ENCODE measurements around the gene STK24. TPM values are rescaled to one million over a fixed set of nuclear protein-coding genes. Genes with fewer than 3 reads are reported as not detected.

The STK24 gene
- total and polyA plus RNA-seq, 5 experiments from 2014 or later: 22.7 to 121 (median 66.6) TPM

DNA sequence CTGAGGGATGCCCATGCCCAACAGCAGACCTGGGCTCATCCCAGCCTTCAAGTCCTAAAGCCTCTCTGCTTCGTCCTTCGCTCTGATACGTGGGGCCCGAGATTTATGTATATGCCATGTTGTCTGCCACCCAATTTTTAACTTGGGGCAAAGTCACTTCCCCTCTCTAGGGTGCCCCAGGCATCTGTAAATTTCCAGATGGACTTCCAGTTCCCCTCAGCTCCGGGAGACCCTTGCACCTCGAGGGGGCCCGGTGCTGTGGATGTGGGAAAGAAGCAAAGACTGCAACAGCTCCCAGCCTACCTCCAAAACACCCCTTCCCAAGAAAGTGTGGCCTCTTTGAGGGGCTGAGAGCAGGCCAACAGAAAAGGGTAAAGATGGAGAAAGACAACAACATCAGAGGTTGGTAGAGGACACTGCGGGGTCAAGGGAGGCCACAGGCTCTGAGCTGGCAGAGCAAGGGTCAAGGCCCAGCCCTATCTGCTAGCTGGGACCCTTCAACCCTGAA lies 97.4 kb downstream of the STK24 start:
- Mint-ChIP-seq H3K9me3 (no peaks in the 10 kb centered on the region), H3K4me1 (peaks cover 32 to 73% (median 71%) of the 10 kb centered on the region in 4 donors), H3K27ac (peak overlapping the region in 6 of 10 donors; percentile 33 to 91 (median 52)), H3K4me3 (no peak overlapping the region), H3K27me3 (no peaks in the 10 kb centered on the region), H3K36me3 (peaks cover 5 to 25% (median 8%) of the 10 kb centered on the region in 3 donors)
- DNase-seq (no peak), ATAC-seq (no peak)
- POLR2A ChIA-PET: interaction anchor here (0.6 to 1.0 kb wide), 2 partner anchors 9 to 92 kb away, joined by 3 read pairs; no protein-coding TSS in a partner anchor

DNA sequence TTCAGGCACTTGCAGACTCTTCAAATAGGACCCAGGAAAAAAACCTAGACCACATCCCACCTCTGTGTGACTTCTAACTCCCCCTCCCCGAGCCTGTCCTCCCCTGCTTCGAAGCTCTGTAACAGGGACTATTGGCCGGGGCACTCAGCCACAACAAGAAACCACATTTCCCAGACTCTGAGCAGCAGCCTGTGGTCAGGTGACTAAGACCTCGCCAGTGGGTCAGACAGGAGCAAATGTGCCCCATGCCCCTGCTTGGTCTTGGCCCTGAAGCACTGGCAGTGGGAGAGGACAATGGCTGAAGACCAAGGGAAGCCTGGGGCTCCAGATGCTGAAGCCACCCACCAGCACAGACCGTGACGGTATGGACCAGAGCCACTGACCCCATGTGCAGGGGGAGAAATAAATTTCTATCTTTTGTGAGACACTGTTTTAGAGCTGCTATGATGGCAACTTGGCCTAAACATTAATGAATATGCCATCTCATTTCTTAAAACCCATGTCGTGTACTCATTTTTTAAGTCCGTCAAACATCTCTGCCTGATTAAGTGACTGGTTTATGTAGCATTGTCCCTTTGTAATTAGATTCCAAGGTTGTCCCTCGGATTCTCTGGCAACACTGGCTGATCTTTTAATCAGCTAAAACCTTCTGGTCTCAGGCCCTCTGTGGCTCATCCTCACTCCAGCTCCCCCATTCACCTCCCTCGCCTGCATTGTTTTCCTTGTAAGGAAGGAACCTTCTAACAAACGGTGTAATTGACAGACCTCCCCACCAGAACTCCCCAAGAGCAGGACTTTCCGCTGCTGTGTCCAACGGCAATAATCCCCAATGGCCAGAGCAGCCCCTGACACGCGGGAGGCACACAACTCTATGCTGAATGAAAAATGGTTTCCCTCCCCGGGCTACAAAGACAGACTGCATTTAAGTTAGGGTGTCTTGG lies 98.4 kb downstream of the STK24 start:
- peak overlapping the region; percentile 24 to 91 (median 80) for H3K27ac Mint-ChIP-seq
- no peak for ATAC-seq
- POLR2A ChIA-PET: interaction anchor here (0.6 to 1.0 kb wide), 2 partner anchors 10 to 94 kb away, joined by 3 read pairs; no protein-coding TSS in a partner anchor
- no peaks in the 10 kb centered on the region for H3K9me3 Mint-ChIP-seq
- no peaks in the 10 kb centered on the region for H3K27me3 Mint-ChIP-seq
- no peak for DNase-seq
- peaks cover 5 to 33% (median 16%) of the 10 kb centered on the region in 3 donors for H3K36me3 Mint-ChIP-seq
- H3K4me3 Mint-ChIP-seq: peak overlapping the region in 9 of 10 donors; percentile 41 to 76 (median 54)
- peaks cover 29 to 69% (median 61%) of the 10 kb centered on the region in 4 donors for H3K4me1 Mint-ChIP-seq

DNA sequence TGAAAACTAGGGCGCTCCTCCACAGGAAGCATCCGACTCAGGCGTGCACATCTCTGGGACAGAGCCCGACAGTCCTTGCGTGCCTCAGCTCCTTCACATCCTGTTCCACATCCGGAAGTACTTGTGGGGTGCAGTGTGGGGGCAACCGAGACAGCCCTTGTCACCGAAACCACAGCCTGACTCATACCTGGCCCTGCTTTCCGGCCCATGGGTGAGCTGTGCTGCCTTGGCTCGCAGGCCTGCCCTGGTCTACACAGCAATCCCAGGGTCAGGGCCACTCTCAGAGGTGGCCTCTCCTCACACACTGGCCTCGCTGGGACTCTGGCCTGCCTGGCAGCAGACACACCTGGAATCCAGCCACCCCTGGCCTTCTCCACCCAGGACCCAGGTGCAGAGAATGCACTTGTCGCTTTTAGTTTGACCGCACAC lies 100.4 kb downstream of the STK24 start:
- H3K27ac Mint-ChIP-seq: peak overlapping the region; percentile 88 to 94 (median 92)
- peak overlapping the region; percentile 48 to 78 (median 70) for H3K4me3 Mint-ChIP-seq
- H3K27me3 Mint-ChIP-seq: no peaks in the 10 kb centered on the region
- peaks cover 35 to 70% (median 64%) of the 10 kb centered on the region in 4 donors for H3K4me1 Mint-ChIP-seq
- POLR2A ChIA-PET: interaction anchor here (1.1 to 1.6 kb wide), 4 partner anchors 8 to 1043 kb away, joined by 3 to 10 read pairs (median 4); partner anchors contain the start of gene STK24
- peaks cover 5 to 45% (median 17%) of the 10 kb centered on the region in 3 donors for H3K36me3 Mint-ChIP-seq
- H3K9me3 Mint-ChIP-seq: no peaks in the 10 kb centered on the region
- DNase-seq (peak; percentile 42 to 88 (median 73)), ATAC-seq (peak; percentile 95 to 99)

GRCh38 chr13:98476106-98476505 lies 100.8 kb downstream of the STK24 start:
- peaks cover 3 to 47% (median 14%) of the 10 kb centered on the region in 3 donors for H3K36me3 Mint-ChIP-seq

DNA sequence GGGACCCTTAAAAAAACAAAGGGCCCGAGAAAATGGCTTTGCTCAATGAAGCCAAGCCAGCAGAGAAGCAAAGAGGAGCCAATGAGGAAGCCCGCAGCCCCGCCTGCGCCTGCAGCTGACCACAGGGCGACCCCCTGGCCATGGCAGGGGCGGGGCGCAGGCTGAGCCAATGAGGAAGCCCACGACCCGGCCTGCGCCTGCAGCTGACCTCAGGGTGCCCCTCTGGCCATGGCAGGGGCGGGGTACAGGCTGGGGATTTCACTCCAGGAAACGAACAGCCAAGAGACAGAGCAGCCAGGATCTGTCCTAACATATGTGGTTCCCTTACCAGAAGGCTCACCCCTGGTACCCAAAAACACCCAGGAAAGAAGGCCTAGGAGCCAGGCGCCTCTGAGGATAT lies 101.4 kb downstream of the STK24 start:
- Mint-ChIP-seq H3K36me3 (peaks cover 0 to 45% (median 14%) of the 10 kb centered on the region in 3 donors), H3K9me3 (no peaks in the 10 kb centered on the region), H3K27ac (peak overlapping the region in 1 of 10 donors; percentile 23), H3K27me3 (no peaks in the 10 kb centered on the region), H3K4me1 (peaks cover 36 to 69% (median 60%) of the 10 kb centered on the region in 4 donors), H3K4me3 (peak overlapping the region in 1 of 10 donors; percentile 36)
- POLR2A ChIA-PET: interaction anchor here (1.1 to 1.6 kb wide), 4 partner anchors 9 to 1042 kb away, joined by 3 to 10 read pairs (median 4); partner anchors contain the start of gene STK24
- no peak for ATAC-seq
- no peak for DNase-seq

More at GRCh38 chr13:98476106-98476505, 100.8 kb downstream of the STK24 start:
- Mint-ChIP-seq H3K4me1 (peaks cover 38 to 70% (median 64%) of the 10 kb centered on the region in 4 donors), H3K27me3 (no peaks in the 10 kb centered on the region), H3K27ac (peak overlapping the region; percentile 88 to 94 (median 92)), H3K4me3 (peak overlapping the region; percentile 48 to 78 (median 70)), H3K9me3 (no peaks in the 10 kb centered on the region)
- ATAC-seq (peak; percentile 37 to 40), DNase-seq (peak in 2 of 10 donors; percentile 9 to 26)
- POLR2A ChIA-PET: interaction anchor here (1.1 to 1.6 kb wide), 5 partner anchors 9 to 1043 kb away, joined by 3 to 10 read pairs (median 4); partner anchors contain the start of gene STK24

GRCh38 chr13:98474761-98475160 lies 102.1 kb downstream of the STK24 start:
- Mint-ChIP-seq H3K27ac (peak overlapping the region in 3 of 10 donors; percentile 65 to 75 (median 67)), H3K27me3 (no peaks in the 10 kb centered on the region), H3K4me3 (no peak overlapping the region), H3K4me1 (peaks cover 36 to 68% (median 58%) of the 10 kb centered on the region in 4 donors), H3K9me3 (no peaks in the 10 kb centered on the region), H3K36me3 (peaks cover 0 to 46% (median 14%) of the 10 kb centered on the region in 3 donors)
- POLR2A ChIA-PET: no interaction called here
- ATAC-seq (no peak), DNase-seq (no peak)

DNA sequence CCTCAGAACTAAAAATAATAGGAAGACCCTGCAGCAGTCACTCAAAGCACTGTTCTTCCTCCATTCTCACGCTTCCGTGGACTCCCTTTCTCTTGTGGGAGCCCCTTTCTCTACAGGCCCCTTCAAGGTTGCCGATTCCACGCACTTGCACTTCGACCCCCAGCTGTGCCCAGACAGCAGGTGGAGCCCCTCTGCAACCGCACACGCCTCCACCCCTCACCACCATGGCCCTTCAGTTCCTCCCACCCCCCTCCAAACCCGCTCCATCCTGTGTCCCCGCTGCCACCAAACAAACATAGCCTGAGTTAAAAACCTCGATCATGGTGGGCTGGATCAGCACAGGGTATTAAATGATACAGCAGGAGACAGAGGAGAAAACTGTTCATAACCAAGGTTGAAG lies 102.6 kb downstream of the STK24 start:
- POLR2A ChIA-PET: interaction anchor here (1.3 kb wide), 1 partner anchor 103 kb away, joined by 4 read pairs; the partner anchor contains the start of gene STK24
- no peak for ATAC-seq
- Mint-ChIP-seq H3K4me3 (peak overlapping the region in 1 of 10 donors; percentile 56), H3K9me3 (no peaks in the 10 kb centered on the region), H3K27ac (peak overlapping the region in 7 of 10 donors; percentile 60 to 82 (median 67)), H3K4me1 (peaks cover 32 to 63% (median 54%) of the 10 kb centered on the region in 4 donors), H3K36me3 (peaks cover 0 to 45% (median 14%) of the 10 kb centered on the region in 3 donors), H3K27me3 (no peaks in the 10 kb centered on the region)
- DNase-seq: no peak

- Mint-ChIP-seq H3K4me1 (peaks cover 30 to 60% (median 48%) of the 10 kb centered on the region in 4 donors), H3K9me3 (no peaks in the 10 kb centered on the region), H3K27ac (peak overlapping the region; percentile 21 to 89 (median 66)), H3K27me3 (no peaks in the 10 kb centered on the region), H3K36me3 (peaks cover 0 to 46% (median 14%) of the 10 kb centered on the region in 3 donors), H3K4me3 (peak overlapping the region in 1 of 10 donors; percentile 30)
- ATAC-seq (no peak), DNase-seq (no peak)
- POLR2A ChIA-PET: interaction anchor here (0.7 to 1.3 kb wide), 2 partner anchors 103 to 1723 kb away, joined by 3 to 4 read pairs; partner anchors contain the start of gene STK24
These were observed 103.1 kb downstream of the STK24 start for GRCh38 chr13:98473788-98474144.

GRCh38 chr13:98473135-98473787 lies 103.6 kb downstream of the STK24 start:
- POLR2A ChIA-PET: interaction anchor here (0.7 to 1.3 kb wide), 2 partner anchors 104 to 1723 kb away, joined by 3 to 4 read pairs; partner anchors contain the start of gene STK24
- DNase-seq: no peak
- Mint-ChIP-seq H3K27me3 (no peaks in the 10 kb centered on the region), H3K36me3 (peaks cover 0 to 51% (median 14%) of the 10 kb centered on the region in 3 donors), H3K4me1 (peaks cover 29 to 55% (median 43%) of the 10 kb centered on the region in 4 donors), H3K9me3 (no peaks in the 10 kb centered on the region), H3K27ac (peak overlapping the region in 9 of 10 donors; percentile 21 to 85 (median 65)), H3K4me3 (no peak overlapping the region)
- ATAC-seq: no peak

DNA sequence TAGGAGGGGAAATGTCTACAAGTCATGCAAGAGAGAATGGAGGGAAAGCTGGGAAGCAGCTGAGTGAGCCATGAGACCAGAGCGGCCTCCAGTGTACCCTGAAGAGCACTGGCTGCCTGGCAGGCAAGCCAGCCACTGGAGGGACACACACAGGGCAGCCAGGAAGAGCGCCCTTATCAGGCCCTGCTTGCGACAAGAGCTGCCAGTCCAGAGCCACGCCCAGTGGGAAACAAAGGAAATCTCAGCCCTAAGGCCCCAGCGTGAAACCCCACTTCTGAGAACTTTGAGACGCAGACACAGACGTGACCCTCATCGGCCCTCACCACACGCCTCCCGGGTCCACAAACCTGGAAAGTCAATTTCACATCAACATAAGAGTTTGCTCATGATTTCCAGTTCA lies 105.0 kb downstream of the STK24 start:
- Mint-ChIP-seq H3K9me3 (no peaks in the 10 kb centered on the region), H3K27me3 (no peaks in the 10 kb centered on the region), H3K4me1 (peaks cover 25 to 49% (median 35%) of the 10 kb centered on the region in 4 donors), H3K36me3 (peaks cover 0 to 64% (median 14%) of the 10 kb centered on the region in 3 donors), H3K27ac (peak overlapping the region in 8 of 10 donors; percentile 24 to 85 (median 52)), H3K4me3 (no peak overlapping the region)
- POLR2A ChIA-PET: no interaction called here
- DNase-seq: no peak
- no peak for ATAC-seq

DNA sequence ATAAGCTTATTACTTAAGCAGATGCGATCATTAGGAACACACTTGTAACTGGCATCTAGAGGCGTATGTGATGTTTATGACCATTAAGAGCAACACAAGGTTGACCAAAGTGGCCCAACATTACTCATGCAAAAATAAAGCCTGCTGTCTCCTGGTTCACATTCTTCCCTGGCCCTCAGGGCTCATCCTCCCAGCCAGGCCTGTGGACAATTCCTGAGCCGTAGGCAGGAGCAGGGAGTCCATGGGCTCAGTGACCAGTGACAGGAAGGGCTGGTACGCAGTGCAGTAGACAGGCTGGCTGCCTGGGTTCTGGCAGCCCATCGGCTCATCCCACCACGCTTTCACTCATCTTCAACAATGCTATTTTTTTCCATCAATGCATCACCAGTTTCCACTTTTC lies 106.0 kb downstream of the STK24 start:
- DNase-seq (no peak), ATAC-seq (no peak)
- peaks cover 15 to 43% (median 29%) of the 10 kb centered on the region in 4 donors for H3K4me1 Mint-ChIP-seq
- peak overlapping the region in 3 of 10 donors; percentile 19 to 75 (median 31) for H3K27ac Mint-ChIP-seq
- POLR2A ChIA-PET: no interaction called here
- H3K36me3 Mint-ChIP-seq: peaks cover 0 to 71% (median 16%) of the 10 kb centered on the region in 3 donors
- no peak overlapping the region for H3K4me3 Mint-ChIP-seq
- no peaks in the 10 kb centered on the region for H3K27me3 Mint-ChIP-seq
- H3K9me3 Mint-ChIP-seq: no peaks in the 10 kb centered on the region

Data from naive thymus-derived CD8-positive, alpha-beta T cell (primary cell).